Measurements from ENCODE around the gene CDKL1.

CDKL1 gene

DNA sequence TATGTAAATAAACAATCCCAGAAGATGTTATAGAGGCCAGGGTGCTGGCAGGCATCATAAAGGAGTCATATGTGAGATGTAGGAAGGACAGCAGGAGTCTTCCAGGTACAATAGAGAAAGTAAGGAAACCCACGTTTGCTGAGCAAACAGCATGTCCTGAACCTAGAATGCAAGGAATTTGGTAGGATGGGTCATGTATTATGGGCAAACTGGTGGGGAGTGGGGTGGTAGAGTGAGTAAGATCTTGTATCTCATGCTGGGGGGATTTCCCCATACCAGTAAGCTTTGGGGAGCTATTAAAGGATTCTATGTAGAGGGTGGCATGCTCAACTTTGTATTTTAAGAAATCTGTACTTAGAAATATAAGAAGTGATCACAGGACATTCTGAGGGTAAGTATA is 41.0 kb downstream of the CDKL1 start:
- no peaks in the 10 kb centered on the region for H3K79me2 ChIP-seq (ENCODE audit: low read length)
- H3K4me3 ChIP-seq (ENCODE audit: low read length): no peak overlapping the region
- H3K9ac ChIP-seq (ENCODE audit: low read length): no peak overlapping the region
- H3K27ac ChIP-seq (ENCODE audit: low read length): no peak overlapping the region
- no peaks in the 10 kb centered on the region for H3K27me3 ChIP-seq (ENCODE audit: low read depth, low read length)
- H3K9me3 ChIP-seq (ENCODE audit: insufficient read depth, low read length): no peaks in the 10 kb centered on the region
- no peaks in the 10 kb centered on the region for H3K4me1 ChIP-seq (ENCODE audit: low read length)
- H2AFZ ChIP-seq (ENCODE audit: low read depth, low read length): no peak overlapping the region
- no peaks in the 10 kb centered on the region for H3K36me3 ChIP-seq (replicated peaks; ENCODE audit: low read depth, low read length)
- H4K20me1 ChIP-seq (ENCODE audit: insufficient read depth, low read length): no peaks in the 10 kb centered on the region
- H3K4me2 ChIP-seq (ENCODE audit: low read length): no peak overlapping the region
- TF ChIP-seq EZH2phosphoT487 (IDR thresholded peaks at IDR 0.05; ENCODE audit: low read depth) (no peak), CTCF (IDR thresholded peaks at IDR 0.05; ENCODE audit: low read depth, low read length) (no peak)

GRCh38 chr14:50354527-50354926 is 42.2 kb downstream of the CDKL1 start:
- TF ChIP-seq EZH2phosphoT487 (IDR thresholded peaks at IDR 0.05; ENCODE audit: low read depth) (no peak), CTCF (IDR thresholded peaks at IDR 0.05; ENCODE audit: low read depth, low read length) (no peak)
- Histone ChIP-seq H2AFZ (ENCODE audit: low read depth, low read length) (no peak overlapping the region), H3K27ac (ENCODE audit: low read length) (no peak overlapping the region)

GRCh38 chr14:50353126-50353525 is 43.6 kb downstream of the CDKL1 start:
- no peak overlapping the region for H2AFZ ChIP-seq (ENCODE audit: low read depth, low read length)
- no peaks in the 10 kb centered on the region for H3K27me3 ChIP-seq (ENCODE audit: low read depth, low read length)
- H4K20me1 ChIP-seq (ENCODE audit: insufficient read depth, low read length): no peaks in the 10 kb centered on the region
- no peaks in the 10 kb centered on the region for H3K79me2 ChIP-seq (ENCODE audit: low read length)
- no peak for TF ChIP-seq CTCF (IDR thresholded peaks at IDR 0.05; ENCODE audit: low read depth, low read length)
- TF ChIP-seq EZH2phosphoT487 (IDR thresholded peaks at IDR 0.05; ENCODE audit: low read depth): no peak
- no peaks in the 10 kb centered on the region for H3K9me3 ChIP-seq (ENCODE audit: insufficient read depth, low read length)
- no peaks in the 10 kb centered on the region for H3K4me1 ChIP-seq (ENCODE audit: low read length)
- no peak overlapping the region for H3K27ac ChIP-seq (ENCODE audit: low read length)
- no peak overlapping the region for H3K4me2 ChIP-seq (ENCODE audit: low read length)
- no peak overlapping the region for H3K4me3 ChIP-seq (ENCODE audit: low read length)
- no peak overlapping the region for H3K9ac ChIP-seq (ENCODE audit: low read length)
- no peaks in the 10 kb centered on the region for H3K36me3 ChIP-seq (replicated peaks; ENCODE audit: low read depth, low read length)

More at GRCh38 chr14:50354527-50354926, 42.2 kb downstream of the CDKL1 start:
- H3K4me3 ChIP-seq (ENCODE audit: low read length): no peak overlapping the region
- no peaks in the 10 kb centered on the region for H3K36me3 ChIP-seq (replicated peaks; ENCODE audit: low read depth, low read length)
- no peaks in the 10 kb centered on the region for H3K27me3 ChIP-seq (ENCODE audit: low read depth, low read length)
- no peaks in the 10 kb centered on the region for H3K4me1 ChIP-seq (ENCODE audit: low read length)
- no peaks in the 10 kb centered on the region for H3K79me2 ChIP-seq (ENCODE audit: low read length)
- no peak overlapping the region for H3K4me2 ChIP-seq (ENCODE audit: low read length)
- no peak overlapping the region for H3K9ac ChIP-seq (ENCODE audit: low read length)
- H3K9me3 ChIP-seq (ENCODE audit: insufficient read depth, low read length): no peaks in the 10 kb centered on the region
- no peaks in the 10 kb centered on the region for H4K20me1 ChIP-seq (ENCODE audit: insufficient read depth, low read length)

DNA sequence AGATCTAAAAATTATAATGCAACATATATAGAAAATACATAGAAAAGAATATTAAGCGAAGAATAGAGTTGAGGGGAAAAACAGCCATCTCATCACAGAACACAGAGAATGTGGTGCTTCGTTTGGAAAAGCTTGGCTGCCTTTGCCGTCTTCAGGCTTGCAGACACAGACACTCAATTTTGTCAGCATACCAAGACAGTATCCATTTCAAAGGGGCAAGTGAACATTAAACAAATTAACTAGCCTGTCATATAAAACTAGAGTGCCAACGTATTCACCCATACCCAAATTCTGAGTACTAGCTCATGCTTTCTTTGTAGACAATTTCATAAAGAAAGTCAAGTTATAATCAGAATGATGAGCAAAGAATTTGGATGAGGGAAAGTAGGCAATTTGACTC is 44.1 kb downstream of the CDKL1 start:
- H3K9me3 ChIP-seq (ENCODE audit: insufficient read depth, low read length): no peaks in the 10 kb centered on the region
- no peaks in the 10 kb centered on the region for H4K20me1 ChIP-seq (ENCODE audit: insufficient read depth, low read length)
- H3K4me2 ChIP-seq (ENCODE audit: low read length): no peak overlapping the region
- H3K27me3 ChIP-seq (ENCODE audit: low read depth, low read length): no peaks in the 10 kb centered on the region
- no peak for TF ChIP-seq CTCF (IDR thresholded peaks at IDR 0.05; ENCODE audit: low read depth, low read length)
- TF ChIP-seq EZH2phosphoT487 (IDR thresholded peaks at IDR 0.05; ENCODE audit: low read depth): no peak
- no peak overlapping the region for H3K27ac ChIP-seq (ENCODE audit: low read length)
- H3K79me2 ChIP-seq (ENCODE audit: low read length): no peaks in the 10 kb centered on the region
- no peak overlapping the region for H2AFZ ChIP-seq (ENCODE audit: low read depth, low read length)
- no peak overlapping the region for H3K4me3 ChIP-seq (ENCODE audit: low read length)
- H3K4me1 ChIP-seq (ENCODE audit: low read length): no peaks in the 10 kb centered on the region
- H3K36me3 ChIP-seq (replicated peaks; ENCODE audit: low read depth, low read length): no peaks in the 10 kb centered on the region
- no peak overlapping the region for H3K9ac ChIP-seq (ENCODE audit: low read length)
